Stimulated activated CD8-positive, alpha-beta memory T cell treated with anti-CD3 and anti-CD28 coated beads, Interleukin-15, amount 100 ng/mL, for 4 hours (primary cell): ENCODE measurements around the gene MCOLN3.
"Not testable (repeated sequence)": the region's sequence is repeated elsewhere in the genome, so short reads cannot be mapped to it uniquely, and the experiment has no call there.

ENCODE experiments used
- DNase-seq, 2 donors: peaks; one replicate each; pipeline ENCODE4 v3.0.0-alpha.2; 2020; ENCODE audit warnings: low read depth in 2 of 2

MCOLN3 gene

DNA sequence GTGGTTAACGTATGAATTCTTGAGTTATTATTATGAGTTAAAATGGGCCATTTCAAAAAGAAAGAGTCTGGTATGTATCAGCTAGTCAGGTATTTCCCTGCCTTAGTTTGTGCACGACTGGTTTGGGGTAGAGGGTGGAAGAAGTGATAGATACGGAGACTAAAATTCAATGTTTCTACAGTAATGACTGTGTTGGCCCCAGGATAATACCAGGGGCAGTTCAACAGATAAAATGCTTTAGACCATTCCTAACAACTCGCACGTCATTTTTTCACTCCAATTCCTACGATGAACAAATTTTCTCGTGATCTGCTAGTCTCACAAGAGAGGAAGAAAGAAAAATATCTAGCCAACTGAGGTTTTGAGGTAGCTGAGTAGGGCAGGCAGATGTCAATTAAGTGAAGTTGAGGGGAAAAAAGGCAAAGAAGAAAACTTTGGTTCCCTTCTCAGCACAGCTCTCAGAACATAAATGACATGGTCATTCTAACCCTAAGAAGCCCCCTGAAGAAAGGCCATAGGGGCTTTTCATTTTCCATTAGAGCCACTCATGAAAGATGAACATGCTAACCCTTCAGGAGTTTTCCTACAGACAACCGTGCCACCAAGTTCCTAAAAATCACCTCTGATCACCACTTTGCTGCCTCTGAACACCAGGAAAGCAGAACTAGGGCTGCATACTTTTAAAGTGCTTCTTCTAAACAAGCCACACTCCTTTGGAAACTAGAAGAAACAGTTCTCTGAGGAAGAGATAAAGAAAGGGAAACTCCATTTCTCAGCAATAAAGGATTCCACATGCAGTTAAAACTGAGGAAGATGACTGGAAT lies 57.0 kb downstream of the MCOLN3 start:
- DNase-seq = no peak

DNA sequence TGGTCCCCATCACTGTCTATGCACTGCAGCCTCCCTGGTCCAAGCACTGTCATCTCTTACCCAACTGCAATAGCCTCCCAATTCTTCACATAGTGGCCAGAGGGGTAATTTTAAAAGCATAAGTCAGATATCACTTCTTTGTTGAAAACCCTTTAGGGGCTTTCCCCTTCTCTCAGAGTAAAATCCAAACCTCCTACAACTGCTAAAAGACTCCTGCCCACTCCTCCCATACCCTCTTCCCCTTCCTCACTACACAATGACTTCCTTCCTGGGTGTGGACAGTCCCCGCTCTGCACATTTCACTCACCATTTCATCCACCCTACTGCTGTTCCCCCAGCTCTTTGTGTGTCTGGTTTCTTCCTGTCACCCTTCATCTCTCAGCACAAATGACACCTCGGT lies 59.7 kb downstream of the MCOLN3 start:
- no peak for DNase-seq

DNA sequence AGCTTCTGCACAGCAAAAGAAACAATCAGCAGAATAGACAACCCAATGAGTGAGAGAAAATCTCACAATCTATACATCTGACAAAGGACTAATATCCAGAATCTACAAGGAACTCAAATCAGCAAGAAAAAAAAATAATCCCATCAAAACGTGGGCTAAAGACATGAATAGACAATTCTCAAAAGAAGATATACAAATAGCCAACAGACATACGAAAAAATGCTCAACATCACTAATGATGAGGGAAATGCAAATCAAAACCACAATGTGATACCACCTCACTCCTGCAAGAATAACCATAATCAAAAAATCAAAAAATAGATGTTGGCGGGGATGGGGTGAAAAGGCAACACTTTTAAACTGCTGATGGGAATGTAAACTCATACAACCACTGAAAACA lies 61.7 kb downstream of the MCOLN3 start:
- DNase-seq = not testable (repeated sequence)

DNA sequence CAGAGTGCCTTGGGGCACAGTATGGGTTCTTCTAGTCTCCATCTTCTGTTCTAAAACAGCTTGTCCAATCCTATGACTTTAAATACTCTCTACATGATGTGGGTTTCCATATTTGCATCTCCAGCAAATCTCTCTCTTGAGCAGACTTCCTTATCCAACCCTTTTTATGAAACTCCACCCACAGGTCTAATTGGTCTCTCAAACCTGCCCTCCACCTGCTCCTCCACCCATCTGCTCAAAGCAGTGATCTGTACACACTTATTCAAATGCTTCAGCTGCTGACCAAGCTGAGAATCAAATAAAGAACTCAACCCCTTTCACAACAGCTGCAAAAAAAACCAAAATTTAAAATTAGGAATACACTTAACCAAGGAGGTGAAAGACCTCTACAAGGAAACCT lies 62.9 kb downstream of the MCOLN3 start:
- DNase-seq = no peak

DNA sequence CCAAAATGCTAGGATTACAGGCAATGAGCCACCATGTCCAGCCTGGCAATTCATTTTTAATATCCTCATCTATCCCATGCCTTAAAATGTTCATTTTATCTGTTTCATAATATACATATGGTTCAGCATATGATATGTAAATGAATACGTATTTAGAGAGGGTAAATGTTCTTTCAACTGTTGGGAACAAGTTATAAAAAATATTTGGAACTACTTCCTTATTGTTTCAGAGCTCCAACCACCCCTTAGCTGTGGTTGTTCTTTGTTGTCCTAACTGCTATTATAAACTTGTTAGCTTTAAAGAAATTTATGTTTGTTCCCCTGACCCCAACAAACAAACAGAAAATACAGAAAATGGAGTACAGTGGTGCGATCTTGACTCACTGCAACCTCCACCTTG lies 65.9 kb downstream of the MCOLN3 start:
- no peak for DNase-seq

DNA sequence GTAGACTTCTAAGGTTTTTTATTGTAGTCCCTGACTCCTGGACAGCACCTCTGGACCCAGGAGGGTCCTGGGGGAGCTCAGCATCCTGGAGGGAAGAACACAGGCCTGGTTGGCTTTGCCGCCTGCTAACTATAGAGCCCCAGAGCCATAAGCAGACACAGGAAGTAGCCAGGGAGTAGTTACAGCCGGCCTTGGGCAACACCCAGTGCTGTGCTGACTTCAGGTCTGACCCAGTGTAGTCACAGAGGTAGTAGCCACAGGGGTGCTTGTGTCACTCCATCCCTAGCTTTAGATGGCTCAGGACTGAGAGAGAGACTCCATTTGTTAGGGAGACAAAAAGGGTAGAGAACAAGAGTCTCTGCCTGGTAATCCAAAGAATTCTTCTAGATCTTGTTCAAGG lies 73.3 kb downstream of the MCOLN3 start:
- no peak for DNase-seq

DNA sequence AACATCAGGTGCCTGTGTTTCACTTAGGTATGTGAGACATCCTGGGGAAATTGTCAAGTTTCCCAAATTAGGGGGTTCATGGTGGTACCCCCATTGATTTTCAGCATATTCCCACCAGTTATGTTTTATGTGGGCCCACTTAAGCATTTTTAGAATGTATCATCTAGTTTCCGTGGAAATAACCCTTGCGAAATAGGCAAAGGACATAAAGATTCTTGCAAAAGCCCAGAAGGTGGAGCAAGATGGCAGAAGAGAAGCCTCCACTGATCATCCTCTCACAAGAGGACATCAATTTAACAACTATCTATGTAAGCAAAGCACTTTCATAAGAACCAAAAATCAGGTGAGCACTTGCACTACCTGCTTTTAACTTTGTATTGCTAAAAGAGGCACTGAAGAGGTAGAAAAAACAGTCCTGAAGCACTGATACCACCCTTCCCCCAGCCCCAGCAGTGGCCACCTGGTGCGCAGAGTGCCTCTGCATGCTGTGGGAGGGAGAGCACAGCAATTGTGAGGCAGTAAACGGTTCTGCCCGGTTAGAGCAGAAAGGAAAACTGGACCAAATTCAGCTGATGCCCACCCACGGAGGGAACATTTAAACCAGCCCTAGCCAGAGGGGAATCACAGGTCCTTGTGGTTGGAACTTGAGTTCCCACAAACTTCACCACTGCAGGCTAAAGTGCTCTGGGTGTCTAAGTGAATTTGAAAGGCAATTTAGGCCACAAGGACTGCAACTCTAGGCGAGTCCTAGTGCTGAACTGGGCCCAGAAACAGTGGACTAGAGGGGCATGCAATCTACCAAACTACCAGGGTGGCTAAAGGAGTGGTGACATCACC lies 74.6 kb downstream of the MCOLN3 start:
- DNase-seq = no peak

DNA sequence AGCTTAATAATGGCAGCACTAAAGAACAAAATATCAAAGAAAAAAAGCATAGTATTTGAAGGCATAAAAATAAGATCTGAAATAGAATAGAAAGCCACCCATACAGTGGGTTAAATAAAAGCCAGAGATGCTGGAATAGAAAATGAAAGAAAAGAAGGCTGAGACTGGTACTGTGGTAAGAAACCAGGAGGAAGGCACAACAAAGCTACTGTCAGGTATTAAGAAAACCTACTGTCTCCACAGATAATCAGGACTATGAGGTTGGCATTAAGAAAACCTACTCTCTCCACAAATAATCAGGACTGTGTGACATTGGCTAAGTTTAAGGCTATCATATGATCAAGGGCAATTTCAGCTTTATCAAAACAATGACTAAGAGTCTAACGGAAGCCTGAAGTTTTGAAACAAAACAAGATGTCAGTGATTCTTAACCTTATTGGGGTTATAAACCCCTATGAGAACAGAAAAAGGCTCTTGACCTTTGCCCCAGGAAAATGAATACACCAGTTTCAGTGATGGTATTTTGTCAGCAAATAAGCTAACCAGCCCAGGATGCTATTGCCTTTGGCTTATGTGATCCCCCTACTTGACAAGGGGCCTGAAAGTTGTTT lies 75.8 kb downstream of the MCOLN3 start:
- DNase-seq = no peak

DNA sequence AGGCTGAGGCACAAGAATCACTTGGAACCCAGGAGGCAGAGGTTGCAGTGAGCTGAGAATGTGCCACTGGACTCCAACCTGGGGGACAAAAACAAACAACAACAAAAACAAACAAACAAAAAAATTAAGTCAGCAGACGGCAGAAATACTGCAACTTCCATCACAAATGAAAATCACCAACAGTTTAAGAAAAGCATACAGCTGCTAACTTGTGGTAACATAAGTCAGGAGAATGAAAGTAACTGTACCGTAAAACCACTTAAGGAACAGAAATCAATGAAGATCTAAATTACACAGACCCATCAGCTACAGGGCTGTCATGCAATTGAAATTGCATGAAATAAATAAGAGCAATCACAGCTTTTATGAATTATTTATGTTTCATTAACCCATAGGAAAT lies 76.3 kb downstream of the MCOLN3 start:
- DNase-seq = no peak

DNA sequence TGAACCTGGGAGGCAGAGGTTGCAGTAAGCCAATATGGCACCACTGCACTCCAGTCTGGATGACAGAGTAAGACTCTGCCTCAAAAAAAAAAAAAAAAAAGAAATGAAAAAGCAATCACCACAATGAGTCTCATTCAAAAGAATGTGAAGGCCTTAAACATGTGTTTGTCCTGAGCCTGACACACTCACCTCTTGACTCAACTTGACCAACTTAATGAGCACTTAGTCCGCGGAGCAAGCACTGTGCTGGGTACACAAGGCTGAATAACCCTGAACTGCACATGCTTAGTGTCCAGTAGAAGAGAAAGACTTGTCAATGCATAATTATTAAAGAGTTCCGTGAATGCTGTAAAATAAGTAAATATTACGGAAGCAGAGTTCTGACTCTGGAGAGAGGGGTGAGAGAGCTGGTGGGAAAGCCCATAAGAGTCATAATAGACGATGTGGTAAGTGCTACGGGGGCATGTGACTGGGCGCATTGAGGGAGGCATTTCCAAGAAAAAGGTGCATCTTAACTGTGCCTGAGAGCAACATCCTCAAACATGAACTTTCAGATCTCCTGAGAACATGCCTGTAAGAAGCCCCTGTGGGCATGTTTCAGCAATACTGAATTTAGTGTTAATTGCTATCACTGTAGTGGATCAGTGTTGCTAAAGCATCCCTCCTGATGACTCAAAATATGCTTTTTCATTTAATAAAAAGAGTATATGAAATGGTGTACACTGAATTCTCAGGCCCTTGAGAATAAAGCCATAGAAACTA lies 78.6 kb downstream of the MCOLN3 start:
- DNase-seq = no peak

DNA sequence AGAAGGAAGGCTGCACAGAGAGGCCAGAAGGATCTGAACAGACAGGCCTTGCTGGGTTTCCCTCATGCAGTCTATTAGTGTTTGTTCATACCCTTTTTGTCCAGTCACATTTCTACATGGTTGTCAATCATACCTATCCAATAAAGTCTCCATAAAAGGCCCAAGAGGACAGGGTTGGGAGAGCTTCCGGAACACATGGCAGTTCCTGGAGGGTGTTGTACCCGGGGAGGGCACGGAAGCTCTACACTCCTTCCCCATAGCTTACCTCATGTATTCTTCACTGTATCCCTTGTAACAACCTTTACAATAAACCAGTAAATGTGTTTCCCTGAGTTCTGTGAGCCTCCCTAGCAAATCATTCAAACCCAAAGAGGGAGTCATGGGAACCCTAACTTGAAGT lies 79.4 kb downstream of the MCOLN3 start:
- no peak for DNase-seq

DNA sequence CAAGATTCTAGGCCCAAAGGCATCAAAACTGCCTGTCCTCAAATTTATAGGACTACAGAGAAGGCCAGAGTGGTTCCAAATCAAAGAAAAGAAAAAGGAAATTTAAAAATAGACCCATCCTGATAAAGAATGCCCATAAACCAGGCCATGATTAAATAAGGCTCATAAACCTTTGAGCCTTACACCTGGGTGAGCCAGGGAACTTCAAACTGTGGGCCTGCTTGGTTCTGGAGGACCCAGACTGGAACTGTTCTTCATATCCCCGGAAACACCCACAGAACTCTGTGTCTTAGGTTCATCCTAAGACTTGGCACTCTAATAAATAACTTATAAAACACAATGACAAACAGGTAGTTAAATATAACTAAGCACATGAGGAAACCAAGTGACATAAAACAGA lies 80.2 kb downstream of the MCOLN3 start:
- no peak for DNase-seq
